SU-DHL-6 (cell line): ENCODE measurements around the gene MDK.

Experiments used
- H2AFZ ChIP-seq: fragments of 200-600 bp; sonication (generic); 2 replicates; pipeline ENCODE4 v1.6.1; 2014; ENCODE audit warnings: low read depth, mild to moderate bottlenecking, moderate library complexity, mixed read lengths, antibody characterized with exemption, low read length; ENCODE audit not compliant: severe bottlenecking
- H3F3A ChIP-seq: fragments of 200-600 bp; shearing (Covaris generic); 2 replicates; pipeline ENCODE4 v1.6.0; 2016; ENCODE audit warnings: antibody characterized with exemption, mild to moderate bottlenecking; ENCODE audit not compliant: insufficient read depth
- H3K27ac ChIP-seq: fragments of 200-600 bp; sonication (generic); 2 replicates; pipeline ENCODE4 v1.5.1; 2016; ENCODE audit warnings: low read depth, mild to moderate bottlenecking, low read length, moderate library complexity, mixed read lengths
- H3K27me3 ChIP-seq: fragments of 200-600 bp; sonication (generic), shearing (Covaris generic); 2 replicates; pipeline ENCODE4 v1.6.0; 2014; ENCODE audit warnings: mild to moderate bottlenecking, low read length
- H3K36me3 ChIP-seq: fragments of 200-600 bp; sonication (generic); 2 replicates; pipeline ENCODE4 v1.6.1; 2014; ENCODE audit warnings: mild to moderate bottlenecking, low read length, mixed read lengths
- H3K4me2 ChIP-seq: fragments of 300-600, 200-600 bp; shearing (Covaris generic), sonication (generic); 2 replicates; pipeline ENCODE4 v1.6.0; 2014; ENCODE audit warnings: low read length, low read depth, mild to moderate bottlenecking; ENCODE audit not compliant: poor library complexity, severe bottlenecking
- H3K4me3 ChIP-seq: fragments of 200-600 bp; sonication (generic); 2 replicates; pipeline ENCODE4 v1.5.1; 2014; ENCODE audit warnings: antibody characterized with exemption, low read length, mild to moderate bottlenecking, mixed read lengths; ENCODE audit not compliant: insufficient read depth, poor library complexity, severe bottlenecking
- H3K79me2 ChIP-seq: fragments of 200-600 bp; sonication (generic); 2 replicates; pipeline ENCODE4 v1.6.1; 2014; ENCODE audit warnings: mild to moderate bottlenecking, low read length, moderate library complexity; ENCODE audit not compliant: insufficient read depth
- H3K9ac ChIP-seq: fragments of 200-600 bp; sonication (generic); 2 replicates; pipeline ENCODE4 v1.7.0; 2014; ENCODE audit warnings: mild to moderate bottlenecking, low read length
- H3K9me2 ChIP-seq: fragments of 200-600 bp; sonication (generic); replicated peaks from 2 replicates; pipeline ENCODE4 v1.6.1; 2014; ENCODE audit warnings: low read length; ENCODE audit not compliant: insufficient read depth
- H3K9me3 ChIP-seq: fragments of 200-600 bp; sonication (generic); 2 replicates; pipeline ENCODE4 v1.6.1; 2014; ENCODE audit warnings: low read length, mixed read lengths; ENCODE audit not compliant: insufficient read depth
- H4K20me1 ChIP-seq: fragments of 200-600 bp; sonication (generic); 2 replicates; pipeline ENCODE4 v1.6.1; 2014; ENCODE audit warnings: low read depth, mild to moderate bottlenecking, antibody characterized with exemption, low read length, moderate library complexity, mixed read lengths
- EZH2phosphoT487 ChIP-seq: fragments of 200-600 bp; sonication (generic), shearing (Covaris generic); conservative IDR thresholded peaks from 2 replicates; pipeline ENCODE4 v1.6.1; 2018; ENCODE audit warnings: mild to moderate bottlenecking, antibody characterized with exemption, low read length, moderate library complexity, mixed read lengths
- TF ChIP-seq, protein P1 (sequence below): fragments of 200-600 bp; sonication (generic); IDR thresholded peaks from one replicate; pipeline ENCODE4 v1.5.1; 2017; ENCODE audit warnings: antibody characterized with exemption, mild to moderate bottlenecking, low read length, moderate library complexity; ENCODE audit not compliant: insufficient read depth, poor library complexity, severe bottlenecking

The MDK gene

DNA sequence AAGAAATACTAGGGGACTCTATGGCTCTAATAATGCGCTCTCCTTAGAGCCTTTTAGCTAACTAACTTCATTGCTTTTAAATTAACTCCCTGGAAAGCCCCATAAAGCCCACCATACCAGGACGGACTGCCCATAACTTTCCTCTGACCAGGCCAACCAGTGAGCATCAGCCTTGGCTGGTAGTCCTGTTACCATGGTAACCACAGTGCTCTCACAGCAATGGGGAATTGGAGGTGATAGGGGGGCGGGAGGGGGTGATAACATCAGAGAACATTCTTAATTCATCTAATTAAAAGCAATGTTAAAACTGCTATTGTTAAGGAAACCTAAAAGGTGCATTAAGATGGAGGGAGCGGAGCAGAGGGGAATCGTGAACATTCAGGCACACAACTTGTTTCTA lies 37.3 kb downstream of the MDK start:
- H3K4me2 ChIP-seq: no peak overlapping the region
- H4K20me1 ChIP-seq: no peaks in the 10 kb centered on the region
- H2AFZ ChIP-seq: no peak overlapping the region
- no peaks in the 10 kb centered on the region for H3K9me2 ChIP-seq
- H3K9me3 ChIP-seq: no peaks in the 10 kb centered on the region
- H3K27ac ChIP-seq: no peak overlapping the region
- 0 out of 2 replicates have a peak, but pooled peaks cover 3% of the 10 kb centered on the region for H3K36me3 ChIP-seq
- no peaks in the 10 kb centered on the region for H3F3A ChIP-seq
- H3K27me3 ChIP-seq: no peaks in the 10 kb centered on the region
- TF ChIP-seq, protein P1, sequence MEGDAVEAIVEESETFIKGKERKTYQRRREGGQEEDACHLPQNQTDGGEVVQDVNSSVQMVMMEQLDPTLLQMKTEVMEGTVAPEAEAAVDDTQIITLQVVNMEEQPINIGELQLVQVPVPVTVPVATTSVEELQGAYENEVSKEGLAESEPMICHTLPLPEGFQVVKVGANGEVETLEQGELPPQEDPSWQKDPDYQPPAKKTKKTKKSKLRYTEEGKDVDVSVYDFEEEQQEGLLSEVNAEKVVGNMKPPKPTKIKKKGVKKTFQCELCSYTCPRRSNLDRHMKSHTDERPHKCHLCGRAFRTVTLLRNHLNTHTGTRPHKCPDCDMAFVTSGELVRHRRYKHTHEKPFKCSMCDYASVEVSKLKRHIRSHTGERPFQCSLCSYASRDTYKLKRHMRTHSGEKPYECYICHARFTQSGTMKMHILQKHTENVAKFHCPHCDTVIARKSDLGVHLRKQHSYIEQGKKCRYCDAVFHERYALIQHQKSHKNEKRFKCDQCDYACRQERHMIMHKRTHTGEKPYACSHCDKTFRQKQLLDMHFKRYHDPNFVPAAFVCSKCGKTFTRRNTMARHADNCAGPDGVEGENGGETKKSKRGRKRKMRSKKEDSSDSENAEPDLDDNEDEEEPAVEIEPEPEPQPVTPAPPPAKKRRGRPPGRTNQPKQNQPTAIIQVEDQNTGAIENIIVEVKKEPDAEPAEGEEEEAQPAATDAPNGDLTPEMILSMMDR: no peak
- no peak for TF ChIP-seq EZH2phosphoT487
- H3K4me3 ChIP-seq: no peak overlapping the region
- H3K79me2 ChIP-seq: no peaks in the 10 kb centered on the region
- no peak overlapping the region for H3K9ac ChIP-seq

DNA sequence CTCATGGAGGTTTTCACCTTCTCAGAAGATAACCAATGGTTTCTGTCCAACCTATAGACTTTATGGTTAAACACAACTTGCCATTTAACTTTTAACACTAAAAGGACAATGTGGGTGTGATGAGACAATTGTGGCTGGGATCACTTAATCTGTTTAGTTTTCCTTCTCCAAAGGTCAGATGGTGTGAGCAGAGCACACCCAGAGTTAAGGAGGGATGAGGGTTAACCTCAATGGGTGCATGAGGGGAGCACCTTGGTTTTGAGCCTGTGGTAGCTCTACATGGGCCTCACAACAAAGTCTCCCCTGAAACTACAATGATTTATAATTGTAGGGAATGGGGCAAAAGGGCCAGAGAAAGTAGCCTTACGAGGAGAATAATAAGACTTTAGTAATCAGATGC lies 39.0 kb downstream of the MDK start:
- Histone ChIP-seq H3F3A (no peaks in the 10 kb centered on the region), H3K9me2 (no peaks in the 10 kb centered on the region), H3K36me3 (0 out of 2 replicates have a peak, but pooled peaks cover 3% of the 10 kb centered on the region), H3K9me3 (no peaks in the 10 kb centered on the region), H3K79me2 (no peaks in the 10 kb centered on the region), H3K4me3 (no peak overlapping the region), H3K4me2 (no peak overlapping the region), H4K20me1 (no peaks in the 10 kb centered on the region), H3K9ac (no peak overlapping the region), H3K27ac (no peak overlapping the region), H2AFZ (no peak overlapping the region), H3K27me3 (no peaks in the 10 kb centered on the region)
- TF ChIP-seq EZH2phosphoT487: no peak
- TF ChIP-seq, protein P1: no peak

DNA sequence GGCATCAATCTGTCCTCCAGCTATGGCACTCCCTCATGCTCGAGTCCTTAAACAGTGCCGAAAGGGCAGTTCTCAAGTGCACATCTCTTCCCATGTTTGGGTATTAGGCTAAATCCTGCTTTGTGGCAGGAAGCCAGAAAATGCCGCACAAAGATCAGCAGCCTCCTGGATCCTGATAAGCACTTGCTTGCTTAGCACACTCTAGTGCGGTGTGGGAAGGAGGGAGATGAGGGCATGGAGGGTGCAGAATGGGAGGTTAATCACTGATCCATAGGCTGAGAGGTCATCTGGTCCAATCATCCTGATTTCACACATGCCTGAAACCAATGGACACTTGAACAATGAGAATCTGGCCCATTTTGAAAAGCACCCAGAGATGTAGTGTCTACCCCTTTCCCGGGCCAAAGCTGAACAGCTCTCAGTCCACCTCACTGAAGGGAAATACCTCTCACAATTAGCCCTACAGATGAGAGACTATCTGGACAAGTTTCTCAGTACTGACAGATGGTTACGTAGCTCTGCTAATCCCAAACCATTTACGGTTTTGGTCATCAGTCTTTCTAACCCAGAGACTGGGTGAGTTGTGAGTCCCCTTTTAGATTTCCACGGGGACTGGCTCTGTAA lies 39.9 kb downstream of the MDK start:
- 0 out of 2 replicates have a peak, but pooled peaks cover 3% of the 10 kb centered on the region for H3K36me3 ChIP-seq
- no peak overlapping the region for H3K9ac ChIP-seq
- H3K4me2 ChIP-seq: no peak overlapping the region
- H3K79me2 ChIP-seq: no peaks in the 10 kb centered on the region
- H4K20me1 ChIP-seq: no peaks in the 10 kb centered on the region
- no peaks in the 10 kb centered on the region for H3K9me2 ChIP-seq
- H2AFZ ChIP-seq: no peak overlapping the region
- no peak for TF ChIP-seq EZH2phosphoT487
- TF ChIP-seq, protein P1: no peak
- H3K4me3 ChIP-seq: no peak overlapping the region
- no peak overlapping the region for H3K27ac ChIP-seq
- no peaks in the 10 kb centered on the region for H3F3A ChIP-seq
- H3K9me3 ChIP-seq: no peaks in the 10 kb centered on the region
- no peaks in the 10 kb centered on the region for H3K27me3 ChIP-seq
